OCI-LY3 (cell line): ENCODE measurements around the gene ZC3H4.

Source experiments
- EZH2phosphoT487 ChIP-seq: fragments of 200-600 bp; shearing (Covaris generic); IDR thresholded peaks from 2 replicates; pipeline ENCODE4 v1.6.1; 2018; ENCODE audit warnings: antibody characterized with exemption, mixed run types, low read depth
- TF ChIP-seq, protein P1 (sequence below): fragments of 200-600, 300-600 bp; sonication (generic); IDR thresholded peaks from 2 replicates; pipeline ENCODE4 v1.5.1; 2014; ENCODE audit warnings: antibody characterized with exemption, low read length, low read depth

DNA sequence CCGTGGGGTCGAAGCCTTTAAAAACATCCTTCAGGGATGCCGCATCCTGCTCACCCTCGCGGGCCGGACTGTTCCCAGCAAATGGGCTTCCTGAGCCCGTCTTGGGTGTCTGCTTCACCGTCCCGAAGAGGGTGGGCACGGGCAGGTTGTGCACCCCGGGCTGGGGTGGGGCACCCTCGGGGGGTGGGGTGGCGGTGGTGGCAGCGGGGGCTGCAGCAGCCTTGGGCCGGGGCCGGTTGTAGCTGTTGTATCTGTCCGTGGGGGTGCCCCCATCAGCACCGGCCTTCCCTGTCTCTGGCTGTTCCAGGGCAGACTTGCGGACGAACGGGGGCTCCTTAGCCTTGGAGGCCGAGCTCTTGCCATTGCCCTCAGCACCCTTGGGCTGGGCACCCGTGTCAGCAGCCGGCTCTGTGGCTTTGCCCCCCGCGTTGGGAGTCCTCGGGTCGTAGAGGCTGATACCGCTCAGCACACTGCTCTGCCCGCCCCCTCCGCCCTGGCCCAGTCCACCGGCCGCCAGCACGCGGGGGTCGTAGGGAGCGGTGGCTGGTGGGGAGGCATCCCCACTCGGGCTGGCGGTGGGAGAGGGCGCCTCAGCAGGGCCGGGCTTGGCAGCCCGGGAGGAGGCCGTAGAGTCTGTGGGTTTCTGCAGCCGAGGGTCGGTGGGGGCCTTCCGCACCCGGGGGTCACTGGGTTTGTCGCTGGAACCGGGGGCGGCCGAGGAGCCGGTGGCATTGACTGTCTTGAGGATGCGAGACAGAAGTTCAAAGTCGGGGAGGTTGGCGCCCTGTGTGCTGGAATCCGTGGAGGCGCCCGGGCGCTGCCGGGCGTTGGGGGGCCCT is 47.0 kb downstream of the ZC3H4 start:
- TF ChIP-seq, protein P1, sequence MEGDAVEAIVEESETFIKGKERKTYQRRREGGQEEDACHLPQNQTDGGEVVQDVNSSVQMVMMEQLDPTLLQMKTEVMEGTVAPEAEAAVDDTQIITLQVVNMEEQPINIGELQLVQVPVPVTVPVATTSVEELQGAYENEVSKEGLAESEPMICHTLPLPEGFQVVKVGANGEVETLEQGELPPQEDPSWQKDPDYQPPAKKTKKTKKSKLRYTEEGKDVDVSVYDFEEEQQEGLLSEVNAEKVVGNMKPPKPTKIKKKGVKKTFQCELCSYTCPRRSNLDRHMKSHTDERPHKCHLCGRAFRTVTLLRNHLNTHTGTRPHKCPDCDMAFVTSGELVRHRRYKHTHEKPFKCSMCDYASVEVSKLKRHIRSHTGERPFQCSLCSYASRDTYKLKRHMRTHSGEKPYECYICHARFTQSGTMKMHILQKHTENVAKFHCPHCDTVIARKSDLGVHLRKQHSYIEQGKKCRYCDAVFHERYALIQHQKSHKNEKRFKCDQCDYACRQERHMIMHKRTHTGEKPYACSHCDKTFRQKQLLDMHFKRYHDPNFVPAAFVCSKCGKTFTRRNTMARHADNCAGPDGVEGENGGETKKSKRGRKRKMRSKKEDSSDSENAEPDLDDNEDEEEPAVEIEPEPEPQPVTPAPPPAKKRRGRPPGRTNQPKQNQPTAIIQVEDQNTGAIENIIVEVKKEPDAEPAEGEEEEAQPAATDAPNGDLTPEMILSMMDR, result no peak
- TF ChIP-seq EZH2phosphoT487, result no peak
